CD4-positive, alpha-beta T cell treated with Interleukin-17A for 1 hour (primary cell): ENCODE data around the gene SPEM3.

Experiments
- DNase-seq: peaks from one replicate; pipeline ENCODE4 v3.0.0-alpha.2; 2020

Gene SPEM3

DNA sequence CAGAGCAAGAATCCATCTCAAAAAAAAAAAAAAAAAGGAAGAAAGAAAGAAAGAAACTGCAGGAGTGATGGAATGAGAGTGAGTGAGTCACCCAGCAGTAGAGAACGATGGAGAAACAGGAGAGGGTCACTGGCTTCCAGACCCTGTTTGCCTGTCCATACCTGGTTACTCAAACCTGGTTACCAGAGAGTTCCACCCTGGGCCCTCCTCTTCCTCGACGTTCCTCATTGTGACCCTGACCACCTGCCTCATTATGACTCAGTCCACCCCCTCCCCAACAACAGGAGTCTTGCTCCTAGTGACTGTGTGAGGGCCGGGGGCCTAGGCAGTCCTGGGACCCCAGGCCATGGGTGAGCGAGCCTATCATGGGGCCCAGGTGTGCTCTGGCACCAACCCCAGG lies at the start of gene SPEM3:
Gene SPEM3, plus strand, starts transcription at position 301 of the 400 bp plus-strand sequence. Its CDS starts 46 bp downstream, at position 347.
- DNase-seq: no peak

DNA sequence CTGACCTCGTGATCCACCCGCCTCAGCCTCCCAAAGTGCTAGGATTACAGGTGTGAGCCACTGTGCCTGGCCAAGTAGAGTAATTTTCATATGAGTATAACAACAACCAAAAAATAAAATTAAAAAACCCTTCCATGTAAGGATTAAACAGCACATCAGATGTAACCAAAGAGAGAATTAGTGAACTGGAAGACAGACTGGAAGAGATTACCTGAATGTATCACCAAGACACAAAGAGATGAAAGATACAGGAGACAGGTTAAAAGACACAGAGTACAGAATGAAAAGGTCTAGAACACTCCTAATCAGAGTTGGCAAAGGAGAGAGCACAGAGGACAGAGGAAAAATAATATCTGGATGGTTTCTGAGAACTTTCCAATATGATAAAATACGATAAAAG lies 49.5 kb upstream of the SPEM3 start:
- no peak for DNase-seq

DNA sequence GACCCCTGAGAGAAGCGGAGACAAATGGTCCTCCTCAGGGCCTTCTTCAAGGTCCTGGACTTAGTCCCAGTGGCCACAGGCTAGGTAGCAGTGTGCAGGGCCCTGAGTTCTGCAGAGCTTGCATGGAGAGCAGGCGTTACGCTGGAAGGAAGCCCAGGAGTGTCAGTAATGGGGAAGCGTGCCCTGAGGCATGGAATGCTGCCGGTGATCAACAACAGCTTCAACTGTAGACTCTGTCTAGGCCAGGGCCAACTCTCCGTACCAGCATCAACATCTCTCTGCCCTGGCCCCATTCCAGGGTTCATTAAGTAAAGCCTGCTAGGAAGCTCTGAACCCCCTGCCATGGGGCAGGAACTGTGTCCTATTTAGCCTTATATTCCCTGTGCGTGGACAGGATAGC lies 48.3 kb upstream of the SPEM3 start:
- no peak for DNase-seq

DNA sequence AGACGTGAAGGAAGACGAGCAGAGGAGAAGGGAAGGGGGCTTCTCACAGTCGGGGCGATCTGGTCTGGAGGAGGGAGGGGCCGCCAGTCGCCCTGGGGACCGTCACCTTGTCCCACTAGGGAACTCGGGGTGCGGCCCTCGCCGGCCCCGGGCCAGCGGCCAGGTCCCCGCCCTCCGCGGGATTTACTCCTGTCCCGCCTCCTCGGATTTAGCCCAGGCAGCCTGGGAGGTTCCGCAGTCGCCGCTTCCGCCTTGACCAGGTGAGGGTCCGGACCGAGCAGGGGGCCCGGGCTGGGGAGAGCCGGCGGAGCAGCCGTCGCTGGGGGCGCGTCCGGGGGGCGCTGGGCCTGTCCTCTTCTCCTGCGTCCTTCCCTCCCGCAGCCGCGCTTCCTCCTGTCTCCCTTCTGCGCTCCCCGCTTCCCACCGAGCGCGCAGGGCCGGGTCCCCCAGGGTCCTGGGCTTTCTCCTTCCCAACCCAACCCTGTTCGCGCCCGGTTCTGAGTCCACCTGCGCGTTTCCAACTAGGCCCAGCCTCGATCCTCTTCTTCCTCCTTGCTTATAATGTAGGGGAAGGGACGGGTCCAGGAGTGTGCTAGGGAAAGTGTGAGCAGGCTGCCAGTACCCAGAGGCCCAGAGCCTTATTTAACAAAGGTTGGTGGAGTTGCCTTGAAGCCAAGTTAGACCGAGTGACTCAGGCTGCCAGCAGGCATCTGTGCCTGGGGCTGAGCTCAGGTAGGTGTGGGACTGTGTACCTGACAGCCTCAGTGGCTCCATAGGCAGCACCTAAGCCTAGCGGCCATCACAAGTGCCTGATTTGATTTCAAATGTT lies 47.6 kb upstream of the SPEM3 start, which contains the start of gene TNK1:
Gene TNK1, plus strand, starts transcription at position 235 of the 829 bp plus-strand sequence. CDS start 1,838 bp downstream, outside the sequence.
- no peak for DNase-seq

DNA sequence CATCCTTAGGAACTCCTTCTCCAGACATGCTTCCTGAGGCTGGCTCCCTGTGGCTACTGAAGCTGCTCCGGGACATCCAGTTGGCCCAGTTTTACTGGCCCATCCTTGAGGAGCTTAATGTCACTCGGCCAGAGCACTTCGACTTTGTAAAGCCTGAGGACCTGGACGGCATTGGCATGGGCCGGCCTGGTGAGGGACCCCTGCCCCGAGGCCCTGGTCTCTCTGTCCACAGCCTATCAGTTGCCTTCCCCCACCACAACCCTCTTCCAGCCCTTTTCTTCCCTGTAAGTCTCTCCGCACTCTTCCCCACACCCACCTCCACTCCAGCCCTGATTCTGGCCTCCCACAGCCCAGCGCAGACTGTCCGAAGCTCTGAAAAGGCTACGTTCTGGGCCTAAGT lies 45.8 kb upstream of the SPEM3 start:
- DNase-seq: no peak

DNA sequence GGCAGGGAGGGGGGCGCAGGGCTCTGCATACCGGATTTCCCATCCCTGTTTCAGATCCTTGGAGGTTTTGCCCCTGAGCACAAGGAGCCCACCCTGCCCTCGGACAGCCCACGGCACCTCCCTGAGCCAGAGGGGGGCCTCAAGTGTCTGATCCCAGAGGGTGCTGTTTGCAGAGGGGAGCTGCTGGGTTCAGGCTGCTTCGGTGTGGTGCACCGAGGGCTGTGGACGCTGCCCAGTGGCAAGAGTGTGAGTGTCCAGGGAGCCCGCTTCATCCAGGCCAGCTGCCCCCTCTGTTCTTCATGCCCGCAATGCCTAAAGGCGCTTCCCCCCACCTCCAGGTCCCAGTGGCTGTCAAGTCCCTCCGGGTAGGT lies 45.3 kb upstream of the SPEM3 start:
- no peak for DNase-seq

DNA sequence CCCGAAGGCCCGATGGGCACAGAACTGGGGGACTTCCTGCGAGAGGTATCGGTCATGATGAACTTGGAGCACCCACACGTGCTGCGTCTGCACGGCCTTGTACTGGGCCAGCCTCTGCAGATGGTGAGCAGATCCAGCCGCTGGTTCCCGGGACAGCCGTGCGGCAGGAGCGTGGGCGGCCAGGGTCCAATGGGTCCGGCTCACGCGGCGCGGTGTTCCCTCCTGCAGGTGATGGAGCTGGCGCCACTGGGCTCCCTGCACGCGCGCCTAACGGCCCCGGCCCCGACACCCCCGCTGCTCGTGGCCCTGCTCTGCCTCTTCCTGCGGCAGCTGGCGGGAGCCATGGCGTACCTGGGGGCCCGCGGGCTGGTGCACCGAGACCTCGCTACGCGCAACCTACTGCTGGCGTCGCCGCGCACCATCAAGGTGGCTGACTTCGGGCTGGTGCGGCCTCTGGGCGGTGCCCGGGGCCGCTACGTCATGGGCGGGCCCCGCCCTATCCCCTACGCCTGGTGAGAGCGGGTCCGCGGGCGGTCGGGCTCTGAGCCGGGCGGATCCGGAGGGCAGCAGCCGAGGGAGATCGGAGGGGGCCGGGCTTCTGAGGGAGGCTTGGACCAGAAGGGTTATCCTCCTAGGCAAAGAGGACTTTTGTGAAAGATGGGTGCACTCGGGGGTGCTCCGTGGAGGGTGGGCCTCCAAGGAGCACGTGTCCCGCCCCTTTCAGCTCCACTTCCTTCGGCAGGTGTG lies 44.7 kb upstream of the SPEM3 start:
- DNase-seq: peak; percentile 84

DNA sequence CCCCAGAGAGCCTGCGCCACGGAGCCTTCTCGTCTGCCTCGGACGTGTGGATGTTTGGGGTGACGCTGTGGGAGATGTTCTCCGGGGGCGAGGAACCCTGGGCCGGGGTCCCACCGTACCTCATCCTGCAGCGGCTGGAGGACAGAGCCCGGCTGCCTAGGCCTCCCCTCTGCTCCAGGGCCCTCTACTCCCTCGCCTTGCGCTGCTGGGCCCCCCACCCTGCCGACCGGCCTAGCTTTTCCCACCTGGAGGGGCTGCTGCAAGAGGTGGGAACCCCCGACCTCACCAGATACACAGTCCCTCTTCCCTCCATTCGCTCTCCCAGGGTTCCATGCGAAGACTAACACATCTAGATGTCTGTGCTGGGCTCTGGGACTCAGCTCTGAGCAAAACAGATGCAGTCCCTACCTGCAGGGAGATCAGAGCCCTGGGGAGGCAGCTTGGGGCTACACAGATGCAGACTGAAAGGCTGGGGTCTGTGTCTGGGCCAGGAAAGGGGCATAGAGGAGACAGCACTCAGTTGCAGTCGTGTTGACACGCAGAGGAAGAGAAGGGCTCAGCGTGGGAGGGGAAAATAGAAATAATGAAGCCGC lies 44.1 kb upstream of the SPEM3 start:
- DNase-seq: no peak

DNA sequence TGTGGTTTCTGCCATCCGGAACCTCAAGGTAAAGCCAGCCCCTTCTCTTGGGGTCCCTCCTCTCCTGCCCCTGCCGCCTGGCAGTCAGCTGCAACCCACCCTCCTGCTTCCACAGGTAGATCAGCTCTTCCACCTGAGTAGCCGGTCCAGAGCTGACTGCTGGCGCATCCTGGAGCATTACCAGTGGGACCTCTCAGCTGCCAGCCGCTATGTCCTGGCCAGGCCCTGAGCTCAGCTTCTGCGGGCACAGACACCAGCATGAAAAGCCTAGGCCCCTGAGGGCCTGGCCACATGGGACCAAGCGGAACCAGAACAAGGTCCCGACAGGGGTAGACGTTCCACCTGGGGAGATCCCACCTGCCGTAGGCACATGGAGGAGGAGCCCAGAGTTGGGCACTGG lies 39.8 kb upstream of the SPEM3 start:
- no peak for DNase-seq

DNA sequence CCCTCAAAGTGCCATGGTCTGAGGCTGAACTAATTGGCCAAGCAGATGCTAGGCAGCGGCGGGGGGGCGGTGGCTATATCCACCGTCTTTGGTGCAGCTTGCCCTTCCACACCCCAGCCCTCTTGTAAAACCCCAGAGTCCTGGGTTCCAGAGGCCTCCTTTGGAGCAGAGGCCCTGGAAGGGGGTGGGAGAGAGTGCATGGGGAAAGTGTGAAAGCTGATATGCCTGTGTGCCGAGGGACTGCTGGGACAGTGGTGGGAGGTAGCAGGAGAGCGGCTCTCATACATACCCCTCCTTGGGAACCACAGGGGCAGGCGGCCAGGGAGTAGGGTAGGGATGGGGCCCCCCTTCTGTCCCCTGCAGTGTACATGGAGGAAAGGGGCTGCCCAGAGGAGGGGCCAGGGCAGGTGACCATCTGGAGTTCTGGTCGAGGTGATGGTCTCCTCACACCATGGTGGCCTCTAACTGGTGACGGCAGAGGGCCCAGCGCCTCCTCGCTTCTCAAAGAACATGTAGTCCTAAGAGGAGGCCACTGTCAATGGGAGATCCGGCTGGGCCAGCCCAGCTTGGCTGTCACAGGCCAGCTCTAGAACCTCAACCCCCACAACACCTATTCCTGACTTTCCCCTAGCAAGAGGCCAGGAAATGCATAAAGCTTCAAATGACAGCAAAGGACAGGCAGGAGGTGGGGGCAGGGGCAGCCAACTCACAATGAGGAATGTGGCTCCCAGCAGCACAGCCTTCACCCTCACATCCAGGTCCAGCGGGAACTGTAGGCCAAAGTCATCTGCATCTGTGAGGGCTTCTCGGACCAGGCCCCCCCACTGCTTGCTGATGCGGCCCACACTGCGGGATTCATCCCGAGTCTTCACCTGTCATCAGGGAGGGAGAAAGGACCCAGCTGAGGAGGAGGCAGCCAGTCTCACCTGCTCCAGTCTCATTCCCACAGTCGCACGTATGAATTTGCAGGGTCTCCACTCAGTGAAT lies 38.4 kb upstream of the SPEM3 start:
- DNase-seq: no peak

DNA sequence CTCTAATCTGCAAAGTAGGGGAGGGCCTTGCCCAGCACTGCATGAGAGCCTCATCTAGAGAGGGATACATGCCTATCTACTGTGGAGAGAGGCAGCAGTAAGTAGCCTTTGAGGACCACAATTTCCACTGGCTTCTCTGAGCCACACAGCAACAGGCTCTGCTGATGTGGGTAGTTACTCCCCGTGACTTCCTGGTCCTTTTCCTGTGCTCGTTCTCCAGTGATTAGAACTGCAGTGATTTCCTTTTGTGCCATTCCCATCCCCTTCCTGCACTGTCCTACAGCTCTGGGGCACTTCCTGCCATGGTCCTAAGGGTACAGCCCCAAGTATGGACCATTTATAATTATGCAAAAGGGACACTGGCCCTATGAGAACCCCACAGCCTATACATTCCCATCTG lies 37.4 kb upstream of the SPEM3 start:
- DNase-seq: no peak

DNA sequence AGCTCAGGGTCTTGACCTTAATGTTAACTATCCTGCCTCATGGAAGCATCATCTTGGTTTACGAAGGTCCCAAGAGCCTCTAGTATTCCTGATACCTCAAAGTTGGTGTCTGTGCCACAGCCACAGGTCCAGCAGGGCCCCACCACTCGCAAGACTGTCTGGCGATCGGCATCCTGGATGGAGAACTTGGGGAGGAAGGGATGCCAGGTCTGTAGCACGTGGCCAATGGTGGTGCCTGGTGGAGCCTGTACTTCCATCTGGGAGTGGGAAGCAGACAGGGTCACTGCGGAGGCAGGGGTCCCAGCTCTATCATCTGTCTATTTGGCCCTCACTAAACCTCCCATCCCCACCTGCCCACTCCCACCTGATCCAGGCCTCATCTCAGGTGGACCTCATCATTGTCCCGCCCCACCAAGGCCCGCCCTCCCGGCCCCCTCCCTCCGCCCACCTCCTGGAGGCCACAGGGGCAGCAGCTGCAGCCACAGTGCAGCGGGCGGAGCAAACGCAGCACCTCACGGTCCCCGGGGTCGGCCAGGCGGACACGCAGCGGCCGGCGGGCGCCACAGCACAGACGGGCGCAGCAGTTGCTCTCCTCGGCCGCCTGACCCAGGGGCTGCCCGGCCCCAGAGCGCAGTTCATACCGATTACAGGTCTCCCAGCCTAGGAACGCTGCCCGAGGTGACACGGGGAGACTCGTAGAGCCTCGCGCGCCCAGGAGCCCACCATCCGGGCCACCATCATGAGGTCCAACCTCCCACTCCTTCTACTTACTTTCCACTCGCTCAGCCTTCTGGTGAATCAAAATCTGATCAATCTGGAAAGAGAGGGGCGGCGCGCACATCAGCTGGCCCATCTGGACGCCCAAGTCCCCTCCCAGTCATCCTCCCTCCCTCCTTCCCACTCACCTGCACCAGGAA lies 35.7 kb upstream of the SPEM3 start:
- DNase-seq: no peak

DNA sequence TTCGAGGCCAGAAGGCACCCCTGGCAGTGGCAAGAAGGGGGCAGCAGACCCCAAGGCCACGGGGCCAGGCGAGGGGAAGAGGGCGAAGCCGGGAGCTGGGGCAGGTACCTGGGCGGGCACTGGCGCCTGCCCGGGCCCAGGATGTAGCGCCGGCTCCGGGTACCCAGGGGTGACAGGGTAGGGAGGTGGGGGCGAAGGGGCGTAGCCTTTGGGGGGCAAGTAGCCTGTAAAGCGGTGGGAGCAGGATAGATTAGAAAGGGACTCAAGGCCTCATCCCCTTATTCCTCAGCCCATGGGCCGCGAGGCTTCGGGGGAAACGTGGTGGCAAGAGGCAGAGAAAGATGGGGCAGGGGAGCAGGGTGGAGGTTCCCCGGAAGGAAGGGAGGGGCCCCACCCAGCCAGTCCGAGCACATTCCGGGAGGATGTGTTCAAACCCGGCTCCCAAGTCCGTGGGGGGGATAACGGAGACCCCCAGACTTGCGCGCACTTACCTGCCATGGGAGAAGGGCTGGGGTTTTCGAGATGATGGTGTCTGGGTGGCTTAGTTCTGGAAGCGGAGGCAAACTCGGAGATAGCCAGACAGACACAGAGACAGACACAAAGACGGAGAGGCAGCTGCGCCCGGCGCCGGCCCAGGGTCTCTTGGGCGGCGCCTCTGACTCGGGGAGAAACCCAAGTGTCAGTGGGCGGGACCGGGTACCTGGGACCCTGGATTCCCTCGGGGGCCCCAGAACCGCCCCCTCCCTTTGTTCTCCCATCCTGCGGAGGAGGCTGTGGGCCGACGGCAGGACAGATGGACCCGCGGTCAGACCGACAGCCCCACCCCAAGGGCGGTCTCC lies 34.8 kb upstream of the SPEM3 start:
- DNase-seq: peak; percentile 83

DNA sequence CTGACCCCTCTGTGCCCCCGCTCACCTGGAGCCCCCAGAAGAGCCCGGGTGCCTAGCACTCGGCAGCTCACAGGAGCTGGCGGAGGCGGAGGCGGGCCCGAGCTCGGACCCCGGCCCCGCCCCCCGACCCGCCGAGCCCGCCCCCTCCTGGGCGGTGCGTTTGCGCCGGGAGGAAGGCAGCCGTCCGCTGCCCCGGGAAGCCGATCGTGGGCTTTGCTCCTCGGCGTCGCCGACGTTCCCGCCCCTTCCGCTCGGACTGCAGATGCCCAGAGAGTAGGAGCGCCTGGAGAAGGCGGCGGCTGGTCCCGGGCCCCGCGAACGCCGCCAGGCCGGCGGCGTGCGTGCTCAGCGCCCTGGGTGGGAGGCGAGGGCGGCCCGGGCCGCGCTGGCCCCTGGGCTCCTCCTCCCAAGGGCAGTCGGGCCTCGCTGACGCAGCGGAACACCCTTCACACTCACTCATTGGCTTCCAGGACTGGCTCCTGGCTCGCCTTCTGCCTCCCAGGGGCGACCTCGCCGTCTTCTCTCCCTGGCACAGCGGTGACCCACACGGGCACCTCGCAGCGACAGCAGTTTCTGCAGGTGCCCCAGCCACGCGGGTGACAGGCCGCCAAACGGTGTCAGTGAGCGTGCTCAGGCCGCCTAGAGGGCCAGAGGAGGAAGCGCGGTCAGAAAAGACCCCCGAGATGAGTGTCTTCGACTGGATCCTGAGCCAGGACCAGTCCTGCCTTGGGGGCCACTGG lies 34.0 kb upstream of the SPEM3 start, which contains the start of gene PLSCR3:
Gene PLSCR3, minus strand, starts transcription at position 74 of the 740 bp plus-strand sequence. CDS start 415 bp downstream, outside the sequence.
- peak; percentile 83 for DNase-seq

DNA sequence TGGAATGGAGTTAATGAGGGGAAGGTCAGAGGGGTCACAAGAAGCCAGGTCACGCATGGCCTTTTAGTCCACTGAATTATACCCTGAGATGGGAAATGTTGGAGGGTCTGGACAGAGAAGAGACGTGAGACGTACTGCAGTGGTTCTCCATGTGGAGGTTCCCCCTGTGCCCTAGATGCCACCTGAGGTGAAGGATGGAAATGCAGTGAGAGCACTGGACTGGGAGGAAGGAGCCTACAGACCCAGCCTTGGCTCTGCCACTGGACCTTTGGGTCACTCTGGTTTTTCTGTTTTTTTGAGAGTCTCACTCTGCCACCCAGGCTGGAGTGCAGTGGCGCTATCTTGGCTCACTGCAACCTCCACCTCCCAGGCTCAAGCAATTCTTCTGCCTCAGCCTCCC lies 32.5 kb upstream of the SPEM3 start:
- no peak for DNase-seq

DNA sequence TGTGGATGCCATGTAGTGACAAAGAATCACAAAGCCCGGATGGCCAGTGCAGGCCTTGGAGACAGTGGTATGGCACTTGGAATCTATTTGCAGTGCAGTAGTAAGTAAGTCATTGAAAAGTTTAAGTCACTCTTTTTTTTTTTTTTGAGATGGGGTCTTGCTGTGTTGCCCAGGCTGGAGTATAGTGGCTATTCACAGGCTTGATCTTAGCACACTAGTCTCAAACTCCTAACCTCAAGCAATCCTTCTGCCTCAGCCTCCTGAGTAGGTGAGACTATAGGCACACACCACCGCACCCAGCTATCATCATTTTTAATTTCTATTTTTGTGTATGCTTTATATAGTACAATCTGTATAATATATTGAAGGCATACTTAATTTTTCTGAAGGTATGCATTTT lies 30.0 kb upstream of the SPEM3 start:
- no peak for DNase-seq

DNA sequence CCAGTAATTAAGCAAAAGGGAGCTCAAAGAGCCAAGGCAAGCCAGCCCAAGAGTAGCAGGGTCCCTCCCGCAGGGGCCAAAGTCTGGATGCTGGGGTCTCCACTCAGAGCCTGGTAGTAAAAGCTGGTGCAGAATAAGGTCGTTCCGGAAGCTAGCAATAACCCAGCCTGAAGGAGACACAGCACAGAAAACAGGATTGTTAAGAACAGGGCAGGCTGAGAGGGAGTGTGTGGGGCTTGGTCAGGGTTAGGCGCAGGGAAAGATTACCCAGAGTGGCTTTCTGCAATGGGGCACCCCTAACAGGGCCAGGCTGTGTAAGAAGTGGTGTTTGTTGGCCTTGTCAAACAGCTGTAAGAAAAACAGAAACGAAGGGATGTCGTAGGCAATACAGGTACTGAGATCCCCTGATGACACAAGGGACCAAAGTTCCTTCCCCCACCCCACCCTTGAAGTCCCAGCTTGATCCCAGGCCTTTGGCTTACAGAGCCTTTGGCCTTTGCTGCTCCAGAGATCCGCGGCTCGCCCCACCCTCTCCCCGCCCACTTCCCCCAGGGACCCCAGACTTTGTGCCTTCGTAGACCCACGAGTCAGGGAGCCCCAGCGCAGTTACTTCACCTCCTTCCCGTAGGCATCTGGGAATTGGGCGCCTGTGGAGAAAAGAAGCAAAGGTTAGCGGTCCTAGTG lies 25.5 kb upstream of the SPEM3 start:
- DNase-seq: peak; percentile 31

DNA sequence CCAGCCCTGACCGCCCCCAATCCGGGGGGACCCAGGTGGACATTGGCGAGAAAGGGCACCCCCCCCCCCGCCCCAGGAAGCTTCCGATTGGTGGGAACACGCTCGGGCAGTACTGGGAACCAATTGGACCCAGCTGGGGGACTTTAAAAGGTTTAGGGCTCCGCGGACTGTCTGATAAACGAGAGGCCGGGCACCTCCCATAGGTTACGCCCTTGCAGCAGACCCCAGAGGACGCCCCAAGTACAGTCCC lies 25.0 kb upstream of the SPEM3 start:
- DNase-seq: no peak
